Fibroblast of skin of left biceps (primary cell): ENCODE measurements around the gene FCRL6.

Experiments
- DNase-seq, 2 experiments: peaks; one replicate each; pipeline ENCODE4 v3.0.0-alpha.2; 2013; ENCODE audit warnings: low read depth in 2 of 2

The FCRL6 gene, protein sequence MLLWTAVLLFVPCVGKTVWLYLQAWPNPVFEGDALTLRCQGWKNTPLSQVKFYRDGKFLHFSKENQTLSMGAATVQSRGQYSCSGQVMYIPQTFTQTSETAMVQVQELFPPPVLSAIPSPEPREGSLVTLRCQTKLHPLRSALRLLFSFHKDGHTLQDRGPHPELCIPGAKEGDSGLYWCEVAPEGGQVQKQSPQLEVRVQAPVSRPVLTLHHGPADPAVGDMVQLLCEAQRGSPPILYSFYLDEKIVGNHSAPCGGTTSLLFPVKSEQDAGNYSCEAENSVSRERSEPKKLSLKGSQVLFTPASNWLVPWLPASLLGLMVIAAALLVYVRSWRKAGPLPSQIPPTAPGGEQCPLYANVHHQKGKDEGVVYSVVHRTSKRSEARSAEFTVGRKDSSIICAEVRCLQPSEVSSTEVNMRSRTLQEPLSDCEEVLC

DNA sequence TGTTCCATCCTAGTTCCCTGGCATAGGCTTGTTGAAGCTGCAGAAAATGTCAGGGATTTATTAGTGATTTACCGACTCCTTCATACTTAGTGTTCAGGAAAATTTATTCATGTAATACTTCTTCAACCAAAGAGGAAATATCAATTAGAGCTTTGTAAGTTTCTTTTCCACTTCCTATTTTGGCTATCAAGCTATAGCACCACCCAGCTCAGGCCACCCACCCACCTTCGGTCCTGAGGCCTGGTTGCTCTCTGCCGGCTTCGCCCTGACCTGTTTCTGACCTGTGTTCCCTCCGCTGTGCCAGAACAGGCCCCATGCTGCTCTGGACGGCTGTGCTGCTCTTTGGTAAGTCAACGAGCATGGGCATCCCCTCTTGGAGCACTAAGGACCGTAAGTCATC, at the start of gene FCRL6:
Gene FCRL6, plus strand, starts transcription at position 250 of the 400 bp plus-strand sequence. Its CDS starts 65 bp downstream, at position 315.
- DNase-seq = no peak

DNA sequence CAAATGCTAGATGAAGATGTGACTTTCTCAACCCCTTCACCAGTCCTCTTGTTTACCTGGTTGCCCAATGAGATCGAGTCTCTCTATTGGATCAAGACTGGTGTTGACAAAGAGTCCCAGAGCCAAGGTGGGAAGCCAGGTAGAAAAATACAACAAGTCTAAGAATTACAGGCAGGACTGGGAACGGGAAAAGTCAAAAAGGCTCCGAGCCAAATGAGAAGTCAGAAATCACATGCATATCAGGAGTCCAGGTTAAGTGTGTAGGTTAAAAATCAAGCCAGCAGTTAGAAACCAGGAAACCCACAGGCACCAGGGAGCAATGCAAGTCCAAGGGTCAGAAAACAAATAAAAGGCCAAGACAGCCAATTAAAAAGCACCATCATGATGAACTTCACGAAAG, 48.8 kb upstream of the FCRL6 start:
- DNase-seq = no peak

DNA sequence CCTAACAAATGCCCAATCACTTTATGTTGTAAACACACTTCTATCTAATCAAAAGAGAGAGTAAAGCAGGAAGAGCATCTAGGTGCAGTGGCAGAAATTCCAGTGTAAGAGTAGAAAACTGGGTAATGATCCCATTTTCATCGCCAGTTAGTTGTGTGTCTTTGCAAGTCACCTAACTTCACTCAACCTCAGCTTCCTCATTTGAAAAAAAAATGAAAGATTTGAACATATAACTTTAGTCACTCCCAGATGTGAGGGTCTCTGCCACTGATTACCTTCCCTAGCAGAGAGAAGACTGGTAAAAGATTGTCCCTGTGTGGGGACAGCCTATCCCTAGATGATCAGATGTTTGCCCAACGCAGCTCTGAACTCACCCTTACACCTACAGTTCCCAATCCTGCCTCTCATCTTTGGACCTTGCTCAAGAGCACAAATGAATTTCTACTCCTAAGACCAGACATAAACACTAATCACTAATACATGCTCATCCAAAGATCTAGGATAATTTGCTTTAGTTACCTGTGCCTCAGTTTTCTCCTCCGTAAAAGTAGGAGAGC, 46.6 kb upstream of the FCRL6 start:
- DNase-seq = no peak

DNA sequence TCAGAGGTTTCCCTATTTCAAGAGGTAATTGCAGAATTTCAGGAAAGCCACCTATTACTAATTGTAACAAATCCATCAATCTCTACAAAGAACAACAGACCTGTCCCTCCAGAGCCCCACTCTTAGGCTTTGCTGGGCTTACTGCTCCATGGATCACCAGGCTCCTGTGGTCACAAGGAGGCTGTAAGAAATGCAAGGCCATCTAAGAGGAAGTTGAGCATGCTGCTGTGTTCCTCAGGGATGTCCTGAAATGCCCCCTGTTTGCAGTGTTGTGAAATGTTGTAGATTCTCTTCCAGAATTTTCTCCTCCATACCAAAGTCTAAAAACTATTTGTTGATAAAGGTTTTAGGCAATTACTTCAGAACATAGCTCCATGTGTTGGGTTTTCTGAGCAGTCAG, 45.8 kb upstream of the FCRL6 start:
- no peak for DNase-seq

DNA sequence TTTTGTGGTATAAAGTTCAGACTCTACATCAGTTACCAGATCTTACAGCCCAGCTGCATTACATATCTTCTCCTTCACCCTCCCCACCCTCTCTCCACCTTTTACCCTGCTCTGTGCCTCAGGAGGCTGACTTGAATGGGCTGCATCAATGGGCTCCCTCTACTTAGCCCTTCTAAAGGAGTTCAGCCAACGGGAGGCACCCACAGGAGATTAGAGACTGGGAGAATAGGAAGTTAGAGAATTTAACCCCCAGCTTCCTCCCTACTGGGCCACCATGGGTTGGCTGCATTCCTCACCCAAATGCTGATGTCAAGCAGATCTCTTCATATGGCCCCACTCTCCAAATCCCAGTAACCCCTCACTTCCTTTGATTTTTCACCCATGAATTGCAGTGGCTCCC, 38.5 kb upstream of the FCRL6 start:
- DNase-seq = no peak

DNA sequence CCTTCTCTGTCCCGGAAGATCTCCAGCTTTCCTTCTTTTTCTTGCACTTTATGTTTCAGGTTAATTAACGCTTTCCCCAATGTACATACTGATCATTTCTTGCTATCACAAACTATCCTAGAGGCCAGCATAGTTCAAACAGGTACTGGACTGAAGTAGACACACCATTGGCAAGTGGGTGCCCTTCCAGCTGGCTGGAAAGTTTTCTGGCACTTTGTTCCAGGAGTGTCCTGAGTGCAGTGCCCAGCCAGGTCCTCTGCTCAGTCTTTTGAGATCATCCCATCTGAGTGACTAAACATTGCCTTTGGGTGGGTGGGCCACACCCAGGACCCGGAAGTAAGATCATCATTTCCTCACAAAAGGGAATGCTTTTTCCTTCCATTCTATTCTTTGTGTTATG, 36.4 kb upstream of the FCRL6 start:
- no peak for DNase-seq

DNA sequence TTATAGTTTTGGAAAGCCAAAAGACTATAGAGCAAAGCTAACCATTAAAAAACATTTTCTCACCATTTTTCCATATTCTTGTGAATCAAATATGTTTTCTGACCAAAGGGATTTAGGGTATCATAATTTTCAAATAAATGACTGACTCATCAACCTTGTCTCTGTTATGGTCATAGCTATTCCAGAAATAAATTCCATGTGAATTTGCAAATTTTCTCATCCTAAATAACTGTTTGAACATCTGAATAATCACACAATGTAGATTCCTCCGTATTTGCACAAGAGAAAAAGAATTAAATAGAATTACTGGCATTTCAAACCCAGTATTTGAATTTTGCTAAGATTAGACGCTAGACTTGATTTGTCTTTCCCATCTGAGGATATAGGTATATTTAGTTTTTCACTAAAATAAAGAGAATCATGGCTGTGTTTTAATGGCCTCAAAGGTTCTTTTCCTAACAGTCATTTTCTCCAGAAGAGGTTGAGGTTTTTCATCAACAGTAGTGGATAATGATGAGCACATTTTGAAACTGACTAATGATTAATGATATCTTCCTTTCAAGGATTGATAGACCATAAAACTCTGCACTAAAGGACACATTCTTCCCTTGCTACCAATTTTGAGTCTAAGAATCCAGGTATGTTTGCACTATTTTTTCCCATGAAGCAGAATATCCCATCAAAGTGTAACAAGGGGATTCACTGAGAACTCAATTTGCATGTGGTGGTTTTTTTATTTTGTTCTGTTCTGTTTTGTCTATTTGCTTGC, 30.8 kb upstream of the FCRL6 start:
- DNase-seq = no peak

DNA sequence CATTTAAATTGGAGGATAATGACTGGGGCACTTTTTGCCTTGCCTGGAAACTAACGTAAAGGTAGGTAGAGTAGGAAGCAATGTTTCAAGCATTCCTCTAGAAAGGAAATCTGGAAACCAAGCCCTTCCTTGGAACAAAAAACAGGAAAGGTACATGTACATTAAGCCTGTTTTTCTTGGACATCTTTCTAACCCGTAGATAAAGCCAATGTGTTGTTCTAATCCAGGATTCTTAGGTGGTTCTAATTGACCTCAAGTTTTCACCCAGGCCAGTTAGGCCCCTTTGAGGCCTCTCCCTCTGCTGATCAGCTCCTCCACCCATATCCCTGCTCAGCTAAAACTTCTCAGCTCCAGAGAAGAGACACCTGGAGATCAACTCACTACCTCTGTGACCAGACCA, 27.7 kb upstream of the FCRL6 start:
- DNase-seq = no peak

DNA sequence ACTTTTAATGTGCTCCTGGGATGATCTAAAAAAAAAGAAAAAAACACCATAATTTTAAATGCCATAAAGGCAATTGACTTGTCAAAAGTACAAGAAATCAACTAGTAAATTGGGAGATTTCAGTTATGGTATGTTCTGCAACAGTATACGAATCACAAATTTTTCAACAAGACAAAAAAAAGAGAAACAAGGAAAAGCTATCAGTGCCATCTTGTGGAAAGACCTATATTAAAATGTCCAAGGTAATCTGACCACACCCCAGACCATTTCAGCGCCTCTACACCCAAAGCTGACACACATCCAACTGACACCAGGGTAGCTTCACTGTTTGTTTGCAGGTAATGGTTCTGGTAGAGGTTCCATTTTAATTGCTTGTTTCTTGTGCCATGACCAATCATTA, 26.4 kb upstream of the FCRL6 start:
- DNase-seq = no peak

DNA sequence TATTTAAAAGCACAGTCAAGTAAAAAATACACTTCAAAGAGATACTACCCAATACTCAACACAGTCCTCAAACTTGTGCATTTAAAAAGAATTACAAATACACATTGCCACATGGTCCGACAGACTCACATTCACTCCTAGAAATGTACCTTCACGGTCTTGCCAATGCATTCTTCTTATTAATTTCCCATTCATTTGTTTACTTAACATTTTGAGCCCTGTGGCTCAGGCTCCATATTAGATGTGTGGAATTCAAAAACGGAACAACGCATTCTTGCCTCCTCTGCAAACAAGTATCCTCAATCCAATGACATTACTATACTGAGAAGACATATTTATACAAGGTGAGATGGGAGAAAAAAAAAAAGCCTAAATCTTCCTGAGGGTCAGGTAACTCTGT, 23.9 kb upstream of the FCRL6 start:
- DNase-seq = no peak

DNA sequence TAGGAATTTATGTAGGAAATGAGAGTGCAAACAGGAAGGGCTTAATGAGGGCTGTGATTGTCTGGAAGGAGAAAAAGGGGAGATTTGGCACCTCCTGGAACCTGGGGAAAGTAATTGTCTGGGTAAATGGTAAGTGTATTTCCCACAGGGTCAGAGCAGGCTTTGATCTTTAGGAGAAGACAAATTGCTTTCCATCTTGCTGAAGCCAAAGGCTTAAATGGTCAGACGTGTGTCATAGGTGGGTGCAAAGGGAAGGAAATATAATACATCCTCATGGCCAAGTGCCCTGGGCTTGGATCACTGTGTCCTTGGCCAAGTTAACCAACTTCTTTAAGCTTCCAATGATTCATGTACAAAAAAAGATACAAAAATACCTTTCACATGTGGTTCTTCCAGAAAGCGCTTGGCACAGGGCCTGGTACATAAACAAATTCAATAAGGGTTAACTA, 22.7 kb upstream of the FCRL6 start:
- peak in 1 of 2 experiments; percentile 15 for DNase-seq

DNA sequence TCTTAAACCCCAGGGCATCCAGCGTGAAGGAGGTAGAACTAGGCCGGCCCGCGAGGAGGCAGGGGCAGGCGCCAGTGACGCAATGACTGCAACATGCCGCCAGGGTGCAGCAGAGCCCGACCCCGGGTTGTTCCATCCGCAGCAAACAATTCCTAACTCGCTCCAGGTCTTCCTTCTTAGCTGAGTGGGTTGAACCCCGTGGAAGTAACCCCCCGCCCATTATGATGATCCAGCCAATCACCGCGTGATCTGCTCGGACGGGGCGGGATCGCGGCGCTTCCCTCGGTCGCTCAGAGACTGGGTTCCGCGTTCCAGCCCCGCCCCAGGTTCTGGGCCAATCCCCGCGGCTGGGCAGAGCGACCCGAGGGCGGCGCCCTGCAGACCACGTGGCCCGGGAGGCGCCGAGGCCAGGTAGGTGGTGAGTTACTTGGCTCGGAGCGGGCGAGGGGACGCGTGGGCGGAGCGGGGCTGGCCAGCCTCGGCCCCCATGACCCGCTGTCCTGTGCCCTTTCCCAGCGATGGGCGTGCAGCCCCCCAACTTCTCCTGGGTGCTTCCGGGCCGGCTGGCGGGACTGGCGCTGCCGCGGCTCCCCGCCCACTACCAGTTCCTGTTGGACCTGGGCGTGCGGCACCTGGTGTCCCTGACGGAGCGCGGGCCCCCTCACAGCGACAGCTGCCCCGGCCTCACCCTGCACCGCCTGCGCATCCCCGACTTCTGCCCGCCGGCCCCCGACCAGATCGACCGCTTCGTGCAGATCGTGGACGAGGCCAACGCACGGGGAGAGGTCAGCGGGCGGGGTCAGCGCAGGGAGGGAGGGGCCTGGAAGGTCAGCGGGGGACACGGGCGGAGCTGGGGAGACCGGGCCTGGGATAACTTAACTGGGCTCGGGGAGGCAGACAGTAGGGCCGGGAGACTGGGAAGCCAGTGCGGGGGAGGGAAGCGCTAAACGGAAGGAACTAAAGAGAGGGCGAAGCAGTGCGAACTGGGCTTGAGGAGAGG, 21.3 kb upstream of the FCRL6 start, which contains the start of gene DUSP23:
Gene DUSP23, plus strand, starts transcription at position 380 of the 1,000 bp plus-strand sequence. Its CDS starts 139 bp downstream, at position 519.
- DNase-seq = peak; percentile 93 to 96

DNA sequence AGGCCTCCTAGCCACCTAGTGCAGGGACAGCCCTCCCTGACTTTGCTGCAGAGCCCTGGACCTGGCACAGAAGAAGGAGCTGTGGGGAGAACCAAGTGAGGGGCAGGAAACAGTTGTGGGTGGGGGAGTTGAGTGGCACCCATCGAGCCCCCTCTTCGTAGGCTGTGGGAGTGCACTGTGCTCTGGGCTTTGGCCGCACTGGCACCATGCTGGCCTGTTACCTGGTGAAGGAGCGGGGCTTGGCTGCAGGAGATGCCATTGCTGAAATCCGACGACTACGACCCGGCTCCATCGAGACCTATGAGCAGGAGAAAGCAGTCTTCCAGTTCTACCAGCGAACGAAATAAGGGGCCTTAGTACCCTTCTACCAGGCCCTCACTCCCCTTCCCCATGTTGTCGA, 20.2 kb upstream of the FCRL6 start:
- DNase-seq = no peak

DNA sequence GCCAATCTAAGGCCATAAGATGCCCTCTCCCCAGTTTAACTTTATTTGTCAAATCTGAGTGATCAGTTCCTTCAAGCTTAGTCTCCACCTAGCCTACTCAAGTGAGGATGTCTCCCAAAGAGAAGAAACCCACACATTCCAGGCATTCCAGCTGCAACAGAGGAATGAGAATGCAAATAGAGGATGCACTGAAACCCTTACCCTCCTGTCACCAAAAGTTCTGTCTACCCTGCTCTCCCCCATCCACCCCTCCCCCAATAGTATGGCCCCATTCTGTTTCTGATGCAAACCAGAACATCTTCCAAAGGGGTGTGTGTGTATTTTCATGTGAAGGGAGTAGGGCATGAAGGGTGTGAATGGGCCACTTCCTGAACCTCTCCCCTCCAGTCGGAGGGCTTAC, 18.4 kb upstream of the FCRL6 start:
- DNase-seq = peak in 1 of 2 experiments; percentile 9

DNA sequence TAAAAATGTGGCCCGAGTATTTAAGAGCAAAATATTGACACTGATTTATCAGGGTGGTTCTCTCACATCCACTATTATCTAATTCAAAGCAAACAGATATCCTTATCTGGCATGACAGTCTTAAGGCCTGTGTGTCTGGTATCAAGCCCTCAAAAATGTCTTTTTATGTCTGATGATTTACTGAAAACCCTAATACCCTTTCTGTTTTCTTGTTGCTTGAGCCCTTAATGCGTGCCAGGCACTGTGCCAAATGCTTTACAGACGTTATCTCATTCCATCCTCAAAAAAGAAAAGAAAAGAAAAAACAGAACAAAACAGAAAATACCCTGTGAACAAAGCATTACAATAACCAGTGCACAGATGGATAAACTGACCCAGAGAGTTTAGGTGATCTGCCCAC, 15.7 kb upstream of the FCRL6 start:
- no peak for DNase-seq

DNA sequence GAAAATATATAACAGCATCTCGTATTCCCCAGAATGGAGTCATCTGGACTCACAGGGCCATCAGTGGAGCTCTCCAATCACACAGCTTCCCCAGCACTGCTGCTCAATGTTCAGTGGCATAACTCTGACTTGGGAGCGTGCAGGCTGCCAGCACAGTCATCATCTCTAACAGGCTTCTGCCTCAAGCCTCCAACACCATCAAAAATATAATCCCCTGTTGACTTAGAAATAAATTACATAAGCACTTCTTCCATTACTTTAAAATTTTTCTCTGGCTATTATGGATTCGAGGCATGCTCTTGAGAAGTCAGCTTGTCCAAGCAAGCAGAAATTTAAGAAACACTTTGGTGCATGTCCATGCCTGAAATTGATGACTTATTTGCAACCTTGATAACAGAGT, 15.2 kb upstream of the FCRL6 start:
- DNase-seq = no peak

DNA sequence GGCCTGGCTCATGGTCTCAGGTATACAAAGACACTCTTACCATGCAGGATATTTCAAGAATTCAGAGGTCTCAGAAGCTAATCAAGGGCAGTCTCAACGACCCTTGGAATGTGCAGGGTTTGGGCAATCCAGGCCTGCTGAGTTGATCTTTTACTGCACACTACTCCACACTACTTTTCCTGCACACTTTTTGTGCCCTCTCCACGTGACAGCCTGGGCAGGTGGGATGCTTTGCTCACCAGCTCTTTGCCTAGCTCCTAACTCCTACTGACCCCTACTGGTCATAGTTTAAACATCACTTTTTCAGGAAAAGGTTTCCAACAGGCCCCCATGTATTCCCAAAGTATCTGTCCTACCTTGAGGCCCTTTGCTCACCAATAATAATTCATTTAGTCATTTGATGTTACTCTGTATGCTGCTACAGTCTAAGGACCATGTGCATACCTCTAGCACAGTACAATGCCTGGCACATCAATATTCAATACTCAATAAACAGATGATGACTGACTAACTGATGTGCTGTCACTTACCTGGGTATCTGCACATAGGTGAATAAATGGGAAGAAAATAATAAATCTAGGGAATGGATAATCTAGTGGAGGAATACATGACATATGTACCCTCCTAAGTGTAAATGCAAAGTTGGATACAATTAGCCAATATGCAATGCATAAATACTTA, 11.8 kb upstream of the FCRL6 start:
- DNase-seq = no peak

DNA sequence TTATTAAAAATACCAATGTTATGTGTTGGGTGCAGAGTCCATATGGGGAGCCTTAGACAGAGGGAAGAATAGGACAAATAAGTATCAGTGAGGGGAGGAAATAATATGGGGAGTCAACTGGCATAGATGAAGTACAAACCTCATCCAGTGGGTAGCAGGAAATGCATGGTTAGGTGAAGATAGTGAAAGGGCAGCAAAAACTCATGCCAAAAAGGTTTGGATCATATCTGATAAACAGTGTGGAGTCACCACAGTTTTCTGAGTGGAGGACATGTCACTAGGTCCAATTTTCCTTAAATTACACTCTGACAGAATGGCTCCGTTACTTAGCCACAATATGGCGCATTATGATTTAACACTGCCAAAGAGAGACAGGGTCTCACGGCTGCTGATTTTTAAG, 11.1 kb upstream of the FCRL6 start:
- no peak for DNase-seq

DNA sequence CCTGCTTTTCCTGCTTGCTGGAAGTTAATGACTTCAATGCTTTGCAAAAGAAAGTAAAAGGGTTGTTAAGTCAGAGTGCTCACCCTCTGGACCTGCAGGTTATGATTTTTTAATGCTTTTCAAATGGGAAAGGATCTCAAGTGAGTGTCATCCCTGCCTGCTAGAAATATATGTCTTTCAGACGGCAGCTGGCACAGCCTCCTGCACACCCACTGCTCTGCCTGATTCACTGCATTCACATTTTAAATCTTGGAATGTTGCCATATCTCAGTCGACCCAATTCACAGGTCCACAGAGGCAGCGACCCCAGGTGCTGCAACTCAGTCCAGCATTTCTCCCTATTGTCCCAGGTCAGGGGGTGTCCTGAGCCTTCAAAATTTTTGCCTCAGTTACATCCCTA, 10.7 kb upstream of the FCRL6 start:
- no peak for DNase-seq

DNA sequence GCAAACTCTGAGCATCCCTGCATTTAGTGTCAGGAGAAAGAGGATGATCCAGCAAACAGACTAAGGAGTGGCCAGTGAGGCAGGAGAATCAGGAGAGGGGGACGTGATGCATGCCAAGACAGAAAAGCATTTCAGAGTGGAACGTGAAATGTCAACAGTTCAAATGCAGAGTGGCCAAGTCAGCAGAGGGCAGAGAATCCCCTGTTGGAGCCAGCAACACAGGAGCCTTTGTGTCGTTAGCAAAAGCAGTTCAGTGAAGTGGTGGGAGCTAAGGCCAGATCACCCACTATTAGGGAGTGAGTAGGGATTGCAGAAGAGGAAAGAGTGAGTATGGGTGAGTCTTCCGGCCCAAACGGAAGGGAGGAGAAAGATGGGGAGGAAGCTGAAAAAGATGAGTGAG, 6.6 kb upstream of the FCRL6 start:
- no peak for DNase-seq

DNA sequence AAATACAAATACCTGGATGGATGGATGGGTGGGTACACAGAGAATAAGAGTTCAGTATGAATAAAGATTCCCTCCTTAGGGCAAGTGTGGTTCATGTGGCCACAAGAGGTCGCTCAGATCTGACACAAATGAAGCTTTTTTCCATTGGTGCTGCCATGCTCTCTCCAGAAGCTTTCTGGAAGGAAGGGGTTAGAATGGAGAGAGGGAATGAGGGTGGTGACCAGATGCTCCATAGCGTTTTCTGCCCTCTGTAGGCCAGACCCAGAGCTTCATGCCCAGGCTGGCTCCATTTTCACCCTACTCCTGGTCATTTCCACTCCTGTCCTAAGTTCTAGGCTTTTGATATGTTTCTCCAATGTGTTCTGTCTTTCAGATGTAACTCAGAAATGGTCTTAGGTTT, 3.3 kb upstream of the FCRL6 start:
- peak; percentile 50 to 56 for DNase-seq
